Stimulated activated CD8-positive, alpha-beta memory T cell treated with anti-CD3 and anti-CD28 coated beads, Interleukin-15, amount 100 ng/mL, for 4 hours (primary cell): Measurements from ENCODE around the gene CLTCL1.

Source experiments
- DNase-seq, 2 donors: peaks; one replicate each; pipeline ENCODE4 v3.0.0-alpha.2; 2020; ENCODE audit warnings: low read depth in 2 of 2

CLTCL1 gene

GRCh38 chr22:19150482-19151328 is 140.8 kb downstream of the CLTCL1 start:
- no peak for DNase-seq

DNA sequence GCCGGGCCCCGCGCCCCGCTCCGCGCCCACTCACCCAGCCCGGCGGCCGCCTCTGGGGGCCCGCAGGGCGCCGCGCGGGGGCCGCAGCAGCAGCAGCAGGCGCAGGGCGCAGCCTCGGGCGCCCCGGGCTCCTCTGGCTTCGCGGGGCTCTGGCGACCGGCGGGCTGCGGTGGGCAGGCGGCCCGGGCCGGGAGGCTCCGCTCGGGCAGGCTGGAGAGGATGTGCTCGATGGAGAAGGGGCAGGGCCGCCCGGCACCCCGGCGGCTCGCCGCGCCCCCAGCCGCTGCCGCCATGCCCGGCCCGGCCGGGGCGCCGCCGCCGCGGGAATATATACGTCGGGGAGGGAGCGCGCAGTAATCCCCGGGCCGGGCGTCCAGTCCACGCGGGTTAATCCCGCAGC is 141.5 kb downstream of the CLTCL1 start, which contains the start of gene GSC2:
GSC2 (minus strand) TSS at position 302 of the 400 bp plus-strand sequence; CDS start at position 293, 9 bp downstream.
- DNase-seq: no peak

- DNase-seq: no peak
These were observed 142.3 kb downstream of the CLTCL1 start for GRCh38 chr22:19149047-19149883.

- no peak for DNase-seq
These were observed 143.0 kb downstream of the CLTCL1 start for GRCh38 chr22:19148417-19149046.

- DNase-seq: no peak
These were observed 144.2 kb downstream of the CLTCL1 start for GRCh38 chr22:19147195-19147780.

GRCh38 chr22:19146215-19146968 is 145.1 kb downstream of the CLTCL1 start:
- DNase-seq: no peak

- DNase-seq: no peak
These were observed 147.5 kb downstream of the CLTCL1 start for GRCh38 chr22:19143967-19144400.

GRCh38 chr22:19143212-19143611 is 148.3 kb downstream of the CLTCL1 start:
- no peak for DNase-seq

- DNase-seq: no peak
These were observed 149.1 kb downstream of the CLTCL1 start for GRCh38 chr22:19142394-19142793.

GRCh38 chr22:19139974-19140373 is 151.5 kb downstream of the CLTCL1 start:
- DNase-seq: no peak

GRCh38 chr22:19139001-19139356 is 152.5 kb downstream of the CLTCL1 start:
- no peak for DNase-seq

DNA sequence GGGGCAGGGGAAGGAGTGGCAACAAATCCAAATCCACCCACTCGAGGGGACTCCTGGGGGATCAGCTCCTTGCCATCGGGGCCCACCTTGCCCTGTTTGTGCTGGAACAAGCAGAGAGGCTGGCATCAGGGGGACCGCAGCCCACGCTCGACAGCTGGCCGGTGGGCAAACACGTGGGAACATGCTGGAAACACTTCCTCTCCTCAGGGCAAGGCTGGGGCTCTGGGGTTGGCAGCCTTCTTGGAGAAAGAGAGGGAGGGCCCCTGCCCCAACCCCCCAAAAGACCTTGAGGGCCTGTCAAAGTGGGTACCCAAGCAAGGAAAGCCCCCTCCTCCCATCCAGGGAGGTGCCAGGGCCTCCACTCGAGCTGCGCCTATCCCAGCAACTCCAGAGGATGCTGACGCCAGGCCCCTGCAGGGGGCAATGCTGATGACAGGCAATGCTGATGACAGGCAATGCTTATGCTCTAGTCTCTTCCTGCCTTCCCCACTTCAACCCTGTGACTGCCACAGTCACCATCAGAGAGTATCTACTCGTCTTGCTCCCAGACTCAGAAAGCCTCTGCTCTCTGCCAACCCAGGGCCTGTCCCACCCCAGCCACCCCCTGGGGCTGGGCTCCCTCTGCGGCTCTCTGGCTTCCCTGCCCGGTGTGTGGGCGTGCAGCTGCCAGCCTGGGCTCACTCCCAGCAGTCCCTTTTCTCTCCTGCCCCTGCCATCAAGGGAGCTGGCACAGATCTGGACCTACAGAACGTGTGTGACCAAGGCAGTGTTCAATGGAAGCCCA is 153.1 kb downstream of the CLTCL1 start:
- DNase-seq: no peak

DNA sequence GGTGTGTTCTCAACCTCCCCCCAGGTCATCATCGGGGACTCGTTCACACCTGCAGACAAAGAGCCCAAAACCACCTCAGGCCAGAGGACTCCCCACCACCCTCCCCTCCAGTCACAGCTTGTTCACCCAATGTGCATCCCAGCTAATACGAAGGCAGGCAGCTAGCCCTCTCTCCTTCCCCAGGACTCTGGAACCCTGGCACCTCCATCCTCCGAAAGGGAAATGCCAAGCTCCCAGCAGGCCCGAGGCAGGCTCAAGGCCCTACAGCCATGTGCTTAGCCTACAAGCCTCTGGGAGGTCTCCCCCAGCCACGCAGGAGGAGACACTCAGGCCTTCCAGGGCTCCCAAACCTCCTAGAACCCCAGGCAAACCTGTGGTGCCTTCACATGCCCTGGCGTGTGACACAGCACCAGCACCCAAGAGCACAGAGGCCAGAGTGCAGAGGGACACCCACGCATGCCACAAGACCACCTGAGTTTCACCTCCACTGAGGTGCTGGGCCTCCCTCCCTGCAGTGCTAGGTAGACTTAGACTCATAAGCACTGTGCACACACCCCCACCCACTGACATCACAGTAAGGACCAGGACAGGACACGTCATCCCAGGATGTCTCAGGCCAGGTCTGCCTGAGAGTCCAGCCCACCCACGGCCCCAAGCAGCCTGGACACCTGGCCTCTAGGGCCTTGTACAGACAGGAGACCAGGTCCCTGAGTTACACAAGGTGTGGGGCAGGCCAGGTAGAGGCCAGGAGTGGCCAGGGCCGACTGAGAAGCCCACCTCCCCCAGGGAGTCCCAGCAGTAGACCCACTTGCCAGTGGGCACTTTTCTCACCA is 153.9 kb downstream of the CLTCL1 start:
- no peak for DNase-seq

DNA sequence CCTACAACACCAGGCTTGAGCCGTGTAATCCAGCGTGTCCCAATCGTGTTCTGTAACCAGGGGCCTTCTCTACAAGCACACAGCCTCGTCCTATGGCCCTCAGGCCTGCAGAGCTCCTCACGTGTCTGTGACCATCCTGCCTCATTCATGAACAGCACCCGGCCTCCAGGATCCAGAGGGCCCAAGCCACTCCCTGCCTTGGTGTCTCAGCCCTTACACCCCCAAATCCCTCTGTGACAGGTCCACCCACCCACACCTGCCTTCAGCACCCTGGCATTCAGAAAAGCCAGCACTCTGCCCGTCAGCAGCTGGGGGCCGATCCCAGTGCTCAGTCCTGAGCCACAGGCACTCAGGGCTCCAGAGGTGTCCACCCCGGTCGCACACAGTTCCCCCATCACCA is 154.6 kb downstream of the CLTCL1 start:
- no peak for DNase-seq

GRCh38 chr22:19134874-19135273 is 156.6 kb downstream of the CLTCL1 start:
- no peak for DNase-seq

- no peak for DNase-seq
These were observed 157.2 kb downstream of the CLTCL1 start for GRCh38 chr22:19134176-19134831.

- DNase-seq: no peak
These were observed 158.0 kb downstream of the CLTCL1 start for GRCh38 chr22:19133561-19133960.

GRCh38 chr22:19132693-19133400 is 158.7 kb downstream of the CLTCL1 start:
- no peak for DNase-seq
